SK-MEL-5 (cell line): ENCODE data around the gene CD99L2. TPM values are rescaled to one million over a fixed set of nuclear protein-coding genes. Genes with fewer than 3 reads are reported as not detected.
A peak's percentile ranks its signal among the peaks of the same experiment; 100 is the strongest.

Source experiments
- DNase-seq: peaks from one replicate; pipeline ENCODE4 v3.0.0-alpha.2; 2016; ENCODE audit warnings: low read depth, low spot score
- in situ Hi-C: cut with HindIII; loops from 2 replicates; pipeline ENCODE4 v1.10.0; 2016; ENCODE audit warnings: low sequenced_read_pairs, high pct_unique_total_duplicates, low pct_unique_long_range_greater_than_20kb
- total RNA-seq: library from RNA; depleted of rRNA; stranded (reverse); fragments of >200 nt; shearing (Covaris generic); gene quantifications from 2 replicates; pipeline ENCODE4 v1.2.3, GENCODE V29; 2014

CD99L2 gene
- total RNA-seq, 1 experiment from 2014 or later = 34.4 TPM

DNA sequence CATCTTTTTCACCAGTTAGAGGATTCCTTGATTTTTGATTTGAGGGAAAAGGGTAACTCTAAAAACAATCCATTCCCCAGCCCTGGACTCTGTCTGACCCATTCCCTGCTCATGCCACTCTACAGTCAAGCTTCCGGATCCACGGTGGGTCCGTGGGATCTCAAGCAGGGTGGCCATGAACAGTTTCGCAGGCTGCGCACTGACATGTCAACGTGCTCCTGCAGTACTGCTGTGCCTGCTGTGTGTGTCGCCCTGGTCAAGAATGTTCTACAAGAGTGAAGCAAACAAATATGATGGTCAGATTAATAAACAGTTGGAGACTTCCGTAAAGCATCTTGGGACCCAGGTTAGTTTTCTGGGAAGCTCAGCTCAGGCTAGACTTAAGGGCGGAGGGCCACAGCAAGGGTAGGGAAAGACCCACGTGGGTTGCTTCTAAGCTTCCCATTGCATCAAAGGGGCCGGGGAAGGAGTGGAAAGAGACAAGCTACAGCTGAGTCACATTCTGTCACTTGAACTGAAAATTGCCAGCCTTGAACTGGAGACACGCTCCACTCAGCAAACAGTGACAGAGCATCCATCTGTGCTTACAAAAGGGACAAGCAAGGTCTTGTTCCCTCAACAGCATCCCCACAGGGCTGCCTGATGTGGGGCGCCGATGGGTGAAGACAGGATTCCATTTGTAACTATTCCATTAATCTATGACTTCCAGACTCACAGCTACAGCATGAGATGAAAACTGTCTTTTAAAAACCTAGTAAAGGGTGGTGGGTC lies 123.5 kb downstream of the CD99L2 start:
- DNase-seq = peak; percentile 3
- in situ Hi-C loops = no loop called here

DNA sequence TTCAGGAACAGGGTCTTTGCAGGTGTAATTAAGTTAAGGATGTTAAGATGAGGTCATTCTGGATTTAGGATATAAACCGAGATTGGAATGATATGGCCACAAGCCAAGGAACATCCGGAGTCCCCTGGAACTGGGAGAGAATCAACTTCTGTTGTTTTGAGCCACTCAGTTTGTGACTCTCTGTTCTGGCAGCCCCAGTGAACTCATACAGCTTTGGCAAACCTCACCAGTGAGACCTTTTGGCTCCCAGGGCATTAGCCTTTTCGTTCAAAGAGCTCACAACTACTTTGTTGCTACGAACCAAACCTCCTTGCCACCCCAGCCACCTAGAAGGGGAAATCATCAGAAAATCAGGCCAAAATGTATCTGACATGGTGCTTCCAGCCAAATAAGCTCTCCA lies 124.8 kb downstream of the CD99L2 start:
- in situ Hi-C loops = no loop called here

DNA sequence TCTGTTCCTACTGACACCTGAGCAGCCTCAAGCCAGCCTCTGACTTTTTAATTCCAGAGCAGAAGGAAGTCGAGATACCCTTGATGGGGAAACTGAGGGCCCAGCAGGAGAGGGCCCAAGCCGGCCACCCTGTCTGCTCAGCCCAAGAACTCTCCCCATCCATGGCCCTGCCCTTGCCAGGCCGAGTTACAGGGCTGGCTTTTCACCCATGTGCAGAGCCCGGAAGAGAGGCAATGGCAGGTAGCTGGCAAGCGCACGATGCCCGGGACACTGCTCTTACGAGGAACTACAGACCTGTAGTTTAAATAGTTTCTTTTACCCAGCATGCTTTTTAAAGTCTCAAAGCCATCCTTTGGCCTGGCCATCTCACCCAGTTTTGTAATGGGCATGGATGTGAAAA lies 125.4 kb downstream of the CD99L2 start:
- no peak for DNase-seq
- in situ Hi-C loops = no loop called here

More for the DNA sequence above, 124.8 kb downstream of the CD99L2 start:
- DNase-seq = no peak

DNA sequence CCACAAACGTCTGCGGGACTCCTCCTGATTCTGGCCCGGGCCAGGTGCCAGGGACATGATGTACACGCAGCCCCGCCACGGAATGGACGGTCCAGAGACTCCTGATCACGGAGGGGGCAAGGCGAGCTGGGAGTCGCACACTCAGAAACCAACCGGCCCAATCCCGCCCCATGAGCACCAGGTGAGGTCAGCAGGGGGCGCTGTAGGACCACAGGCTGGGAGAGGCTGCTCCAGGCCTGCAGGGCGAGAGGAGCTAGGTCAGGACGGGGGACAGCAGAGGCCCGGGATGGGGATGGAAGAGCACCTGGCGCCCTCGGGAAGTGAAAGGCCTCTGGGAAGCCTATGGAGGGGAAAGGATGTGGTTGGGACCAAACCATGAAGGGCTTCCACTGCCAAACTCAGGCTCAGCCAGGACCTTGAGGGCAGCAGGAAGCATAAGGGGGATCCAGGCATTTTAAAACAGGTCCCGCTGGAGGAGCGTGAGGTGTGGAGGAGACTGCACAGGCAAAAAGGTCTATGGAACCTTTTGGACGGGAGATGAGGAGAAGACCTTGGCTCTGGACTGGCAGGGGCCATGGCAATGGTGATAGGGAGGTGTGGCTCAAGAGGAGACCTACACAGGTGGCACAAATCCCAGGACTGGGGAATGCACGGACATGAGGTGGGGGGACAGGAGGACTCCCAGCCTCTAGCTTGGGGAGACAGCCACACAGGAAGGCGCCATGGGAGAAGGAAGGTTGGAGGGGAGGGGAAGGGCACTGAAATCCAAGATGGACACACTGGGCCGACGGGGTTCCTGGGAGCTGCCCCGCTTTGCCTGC lies 126.1 kb downstream of the CD99L2 start:
- in situ Hi-C loops = no loop called here

DNA sequence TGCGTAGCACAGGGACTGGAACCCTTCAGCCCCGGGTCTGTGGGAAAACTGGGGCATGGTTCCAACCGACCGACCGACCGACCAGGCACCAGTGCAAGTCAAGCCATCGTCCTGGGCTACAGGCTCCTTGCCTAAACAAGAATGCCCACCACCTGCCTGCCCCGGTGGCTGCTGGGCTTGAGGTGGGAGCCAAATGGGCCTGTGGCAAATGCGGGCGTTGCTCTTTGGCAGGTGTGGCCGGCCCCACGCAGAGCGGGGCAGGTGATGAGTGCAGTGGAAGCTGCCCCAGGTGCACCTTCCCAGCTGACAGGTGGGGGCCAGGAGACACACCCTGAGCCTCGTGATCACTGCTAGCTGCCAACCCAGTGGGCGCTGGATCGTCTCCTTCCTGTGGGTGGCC lies 127.4 kb downstream of the CD99L2 start:
- DNase-seq = no peak
- in situ Hi-C loops = no loop called here

More for the DNA sequence above, 126.1 kb downstream of the CD99L2 start:
- DNase-seq = peak; percentile 77

DNA sequence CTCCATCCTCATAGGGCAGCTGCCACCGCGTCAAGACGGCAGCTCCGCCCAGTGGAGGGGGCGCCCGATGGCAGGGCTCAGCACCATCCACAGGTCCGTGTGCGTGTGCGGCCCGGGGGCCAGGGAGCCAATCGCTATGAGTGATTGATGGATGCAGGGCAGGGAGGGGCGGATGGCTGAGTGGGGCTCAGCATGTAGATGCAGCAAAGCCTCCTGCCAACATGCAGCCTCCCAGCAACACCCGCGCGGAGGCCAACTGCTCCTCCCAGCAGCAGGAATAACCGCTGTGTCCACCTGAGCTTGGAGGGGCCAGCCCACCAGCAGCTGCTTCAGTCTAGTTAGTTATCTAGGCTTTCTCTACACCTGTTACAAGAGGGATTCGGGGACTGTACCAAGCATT lies 127.8 kb downstream of the CD99L2 start:
- DNase-seq = no peak
- in situ Hi-C loops = no loop called here

DNA sequence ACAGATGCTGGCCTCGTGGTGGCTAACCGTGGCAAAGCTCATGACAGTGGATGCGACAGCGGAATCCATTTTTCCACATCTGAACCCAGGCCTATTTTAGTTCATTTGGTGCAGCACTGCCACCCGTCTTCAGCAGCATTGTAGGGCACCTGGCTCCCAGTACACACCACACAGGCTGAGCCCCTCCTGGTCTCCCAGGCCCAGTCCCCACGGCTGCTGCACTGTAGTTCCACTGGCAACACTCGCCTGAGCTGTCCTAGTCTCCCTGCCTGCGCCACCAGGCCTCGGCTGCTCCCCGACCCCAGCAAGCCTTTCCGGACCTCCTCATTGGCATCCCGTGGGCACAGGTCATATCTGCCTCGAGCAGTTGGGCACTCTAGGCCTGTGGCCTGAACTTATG lies 129.1 kb downstream of the CD99L2 start:
- in situ Hi-C loops = no loop called here
- DNase-seq = no peak

DNA sequence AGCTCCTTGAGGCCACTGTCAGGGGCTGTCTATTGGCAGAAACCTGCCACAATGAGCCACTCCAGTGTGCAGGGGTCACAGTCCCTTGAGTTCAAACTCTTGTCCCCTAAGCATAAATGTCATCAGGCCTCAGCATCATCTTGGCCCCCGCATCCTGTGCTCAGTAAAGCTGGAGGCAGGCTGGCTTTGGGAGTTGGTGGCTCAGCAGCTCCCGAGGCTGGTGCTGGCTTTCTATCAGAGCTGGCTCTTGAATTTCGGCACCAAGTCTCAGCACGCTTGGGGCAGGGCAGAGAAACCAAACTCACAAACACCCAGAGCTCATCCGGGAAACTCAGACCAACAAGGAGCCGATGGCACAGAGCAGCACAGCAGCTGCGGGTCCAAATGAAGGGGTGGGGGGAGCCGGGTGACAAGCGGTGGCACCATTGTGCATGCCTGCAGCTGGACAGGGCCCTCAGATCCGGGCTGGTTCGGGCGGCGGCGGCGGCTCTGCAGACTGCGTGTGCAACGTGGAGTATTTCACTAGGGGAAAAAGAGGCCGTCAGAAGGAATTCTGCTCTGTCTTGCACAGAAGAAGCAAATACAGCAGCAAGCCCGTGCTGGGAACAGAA lies 129.8 kb downstream of the CD99L2 start:
- in situ Hi-C loops = no loop called here
- no peak for DNase-seq

DNA sequence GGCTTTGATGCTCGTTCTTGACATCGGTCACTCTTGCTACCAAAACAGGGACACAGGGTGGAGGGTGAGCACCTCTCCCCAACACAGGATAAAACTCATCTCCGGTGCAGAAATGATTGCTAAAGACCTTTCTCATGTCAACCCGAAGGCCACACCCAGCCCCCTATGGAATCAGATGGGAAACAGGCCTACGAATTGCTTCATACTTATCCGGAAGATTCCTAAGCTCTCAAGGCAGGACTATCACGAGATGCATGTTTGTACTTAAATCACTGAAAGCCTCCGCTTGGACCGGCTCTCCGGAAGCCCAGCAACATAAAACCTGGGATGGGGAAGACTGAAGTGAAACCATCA lies 130.4 kb downstream of the CD99L2 start:
- in situ Hi-C loops = no loop called here
- no peak for DNase-seq

DNA sequence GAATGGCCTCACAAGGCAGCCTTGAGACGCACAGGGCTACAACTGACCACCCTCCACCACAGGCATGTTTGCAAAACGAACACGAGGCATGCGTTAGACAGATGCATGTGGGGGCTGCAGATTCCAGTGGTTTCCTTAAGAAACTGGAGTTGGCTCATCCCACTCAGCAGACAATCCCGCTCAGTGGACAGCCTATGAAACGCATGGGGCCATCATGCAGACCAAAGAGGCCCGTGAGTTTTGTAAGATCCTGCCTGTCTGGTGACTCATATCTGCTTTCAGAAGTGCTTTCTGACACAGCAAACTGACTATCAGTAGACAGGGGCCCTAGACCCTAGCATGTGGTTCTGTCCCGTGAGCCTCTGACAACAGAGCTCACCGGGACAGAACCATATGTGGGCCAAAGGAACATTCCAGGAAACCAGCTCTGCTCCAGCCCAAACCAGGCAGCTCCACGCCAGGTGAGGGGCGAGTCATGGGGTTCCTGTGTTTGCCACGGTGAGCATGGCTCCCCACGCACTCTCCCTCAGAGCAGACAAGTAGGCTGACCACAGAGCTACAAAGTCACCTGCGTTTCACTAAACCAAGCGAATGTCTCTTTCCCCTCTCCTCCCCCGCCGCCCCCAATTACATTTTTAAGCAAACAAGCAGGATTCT lies 130.9 kb downstream of the CD99L2 start:
- peak; percentile 1 for DNase-seq

DNA sequence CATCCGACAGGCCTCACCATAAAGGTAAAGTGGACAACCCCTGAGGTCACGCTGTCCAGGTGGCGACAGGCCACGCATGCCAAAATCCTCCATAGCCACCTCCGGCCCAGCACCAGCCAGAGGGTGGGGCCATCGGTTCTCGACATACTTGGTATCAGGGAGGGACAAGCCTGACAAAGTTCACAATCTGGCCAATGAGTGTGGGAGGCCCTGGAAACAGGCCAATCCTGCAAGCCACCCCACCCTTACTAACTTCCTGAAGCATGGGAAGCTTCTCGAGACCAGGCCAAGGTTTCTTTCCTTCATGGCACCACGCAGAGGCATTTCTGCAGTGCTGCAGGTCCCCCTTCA lies 131.4 kb downstream of the CD99L2 start:
- DNase-seq = no peak
- in situ Hi-C loops = no loop called here

More for the DNA sequence above, 130.9 kb downstream of the CD99L2 start:
- in situ Hi-C loops = no loop called here

DNA sequence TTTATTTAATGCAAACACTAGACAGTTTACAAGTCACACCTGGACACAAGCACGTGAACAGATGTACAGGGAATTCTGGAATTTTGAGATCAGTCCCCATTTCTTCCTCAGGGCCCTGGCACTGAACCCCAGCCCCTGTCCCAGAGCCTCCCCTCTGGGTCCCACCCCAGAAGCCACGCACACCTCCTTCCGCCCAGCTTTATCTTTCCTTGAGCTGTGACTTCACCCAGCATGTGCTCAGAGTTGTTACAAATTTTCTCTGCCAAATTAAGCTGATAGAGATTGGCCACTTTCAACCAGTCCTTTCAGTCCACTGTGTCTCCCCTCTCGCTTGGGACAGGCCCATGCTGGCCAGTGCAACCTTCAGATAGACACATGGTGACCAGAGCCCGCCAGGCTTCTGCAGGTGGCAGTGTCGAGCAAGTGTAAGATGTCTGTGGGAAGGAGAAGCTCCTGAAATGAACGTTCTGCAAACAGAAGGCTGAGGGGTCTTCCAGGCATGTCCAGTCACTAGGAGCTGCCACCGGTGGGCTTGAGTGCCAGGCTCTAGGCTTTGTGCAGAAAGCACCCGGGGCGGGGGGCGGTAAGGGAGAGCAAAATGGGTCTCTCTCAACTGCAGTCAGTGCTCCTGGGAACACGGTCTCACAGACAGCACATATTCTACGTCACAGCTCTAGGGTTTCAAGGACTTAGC lies 132.0 kb downstream of the CD99L2 start:
- in situ Hi-C loops = no loop called here
- peak; percentile 32 for DNase-seq

DNA sequence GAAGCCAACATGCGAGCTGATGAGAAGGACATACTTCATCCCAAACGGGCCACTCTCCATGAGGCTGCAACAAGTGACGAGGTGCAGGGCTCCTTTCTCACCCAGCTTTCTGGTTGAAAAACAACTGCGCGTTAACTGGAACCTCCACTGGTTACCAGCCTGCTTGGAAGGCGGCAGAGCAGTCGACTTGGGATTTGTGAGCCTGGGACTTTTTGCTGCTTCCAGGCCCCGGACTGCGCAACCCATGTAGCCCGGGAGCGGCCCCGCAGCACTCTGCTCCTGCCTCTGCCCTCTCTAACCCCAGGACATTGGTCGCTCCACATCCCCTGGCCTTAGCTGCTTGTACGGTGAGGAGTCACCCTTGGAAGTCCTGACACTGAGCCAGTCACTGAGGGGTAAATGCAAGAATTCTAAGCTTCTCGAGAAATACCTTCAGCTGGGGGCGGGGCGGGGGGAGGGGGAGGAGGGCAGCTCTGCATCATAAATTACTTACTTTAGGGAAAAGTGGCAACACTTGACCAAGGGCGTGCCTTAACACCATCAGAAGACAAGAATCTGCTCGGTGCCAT lies 132.6 kb downstream of the CD99L2 start:
- in situ Hi-C loops = no loop called here

DNA sequence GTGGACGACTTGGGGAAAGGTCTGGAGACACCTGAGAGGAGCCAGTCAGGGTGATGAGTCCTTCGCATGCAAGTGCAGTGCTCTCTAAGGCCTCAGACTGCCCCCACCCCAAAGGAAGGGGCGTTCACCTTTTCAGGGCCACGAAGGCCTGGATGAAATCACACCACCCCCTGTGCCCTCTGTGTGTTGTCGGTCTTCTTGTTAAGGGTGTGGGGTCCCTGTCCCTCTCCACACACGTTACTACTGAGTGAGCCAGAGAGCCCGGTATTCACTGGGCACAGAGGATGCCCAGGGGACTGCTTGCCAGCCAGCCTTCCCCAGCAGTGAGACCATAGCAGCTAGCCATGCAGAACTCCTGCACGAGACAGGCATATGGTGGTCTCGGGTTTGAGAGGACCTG lies 133.2 kb downstream of the CD99L2 start:
- DNase-seq = no peak
- in situ Hi-C loops = no loop called here

More for the DNA sequence above, 132.6 kb downstream of the CD99L2 start:
- no peak for DNase-seq

DNA sequence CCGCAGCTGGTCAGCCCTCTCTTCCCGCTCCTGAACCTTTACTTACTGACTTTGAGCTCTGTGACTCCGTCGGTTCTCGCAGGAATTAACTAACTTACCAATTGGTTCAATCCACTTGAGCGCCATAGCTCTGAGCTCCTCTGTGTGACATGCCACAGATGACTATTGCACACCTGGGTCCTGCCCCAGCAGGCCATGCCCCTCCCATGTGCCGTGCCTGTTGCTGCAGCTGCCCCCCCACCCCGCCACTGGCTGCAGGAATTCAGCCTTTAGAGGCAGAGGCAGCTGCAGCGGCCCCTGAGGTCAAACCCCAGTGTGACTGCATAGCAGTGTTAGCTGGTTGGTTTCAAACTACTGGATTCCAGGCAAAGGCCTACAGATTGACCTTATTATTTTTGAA lies 134.7 kb downstream of the CD99L2 start:
- in situ Hi-C loops = no loop called here
- no peak for DNase-seq

DNA sequence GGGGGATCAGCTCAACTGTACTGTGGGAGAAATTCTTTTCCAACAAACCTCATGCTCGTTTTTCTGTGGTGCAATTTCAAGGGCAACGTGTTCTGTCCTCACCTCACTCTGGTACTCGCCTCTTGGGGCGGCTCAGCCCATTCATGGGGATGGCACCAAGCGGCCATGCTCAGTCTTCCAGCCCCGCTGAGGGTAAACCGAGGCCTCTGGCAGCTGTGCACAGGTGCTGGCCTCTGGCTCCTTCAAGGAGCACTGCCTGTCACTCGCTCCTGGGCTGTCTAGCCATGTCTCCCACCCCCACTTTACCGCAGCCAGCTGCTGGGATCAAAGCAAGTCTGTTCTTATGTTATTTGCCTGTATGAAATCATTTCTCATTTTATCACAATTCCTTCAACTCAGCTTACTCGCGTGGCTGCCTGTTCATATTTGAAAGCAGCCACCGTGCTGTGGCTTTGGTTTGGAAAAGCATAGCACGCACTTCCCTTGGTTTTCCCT lies 135.1 kb downstream of the CD99L2 start:
- DNase-seq = no peak
- in situ Hi-C loops = no loop called here
